Lower leg skin (tissue), 3 donors: Measurements from ENCODE around the gene TCP10L.

ENCODE experiments used
- POLR2A ChIP-seq, 2 donors: fragments of 450-650 bp; IDR thresholded peaks; one replicate each; pipeline ENCODE4 v1.6.1; 2016 to 2017; ENCODE audit warnings: antibody characterized with exemption in 2 of 2, mild to moderate bottlenecking in 1 of 2, moderate library complexity in 1 of 2
- TF ChIP-seq, protein P1 (sequence below), 3 donors: fragments of 450-650 bp; IDR thresholded peaks; one replicate each; pipeline ENCODE4 v1.5.1; 2016; ENCODE audit warnings: antibody characterized with exemption in 3 of 3, mild to moderate bottlenecking in 3 of 3, moderate library complexity in 2 of 3

DNA sequence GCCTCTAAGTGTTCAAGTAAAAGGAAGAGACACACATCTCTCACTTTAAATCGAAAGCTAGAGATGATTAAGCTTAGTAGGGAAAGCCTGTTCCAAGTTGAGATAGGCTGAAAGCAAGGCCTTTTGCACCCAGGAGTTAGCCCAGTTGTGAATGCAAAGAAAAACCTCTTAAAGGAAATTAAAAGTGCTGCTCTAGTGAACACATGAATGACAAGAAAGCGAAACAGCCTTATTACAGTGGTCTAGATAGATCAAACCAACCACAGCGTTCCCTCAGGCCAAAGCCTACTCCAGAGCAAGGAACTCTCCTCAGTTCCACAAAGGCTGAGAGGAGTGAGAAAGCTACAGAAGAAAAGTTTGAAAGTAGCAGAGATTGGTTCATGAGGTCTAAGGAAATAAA, 14.9 kb downstream of the TCP10L start:
- TF ChIP-seq, protein P1, sequence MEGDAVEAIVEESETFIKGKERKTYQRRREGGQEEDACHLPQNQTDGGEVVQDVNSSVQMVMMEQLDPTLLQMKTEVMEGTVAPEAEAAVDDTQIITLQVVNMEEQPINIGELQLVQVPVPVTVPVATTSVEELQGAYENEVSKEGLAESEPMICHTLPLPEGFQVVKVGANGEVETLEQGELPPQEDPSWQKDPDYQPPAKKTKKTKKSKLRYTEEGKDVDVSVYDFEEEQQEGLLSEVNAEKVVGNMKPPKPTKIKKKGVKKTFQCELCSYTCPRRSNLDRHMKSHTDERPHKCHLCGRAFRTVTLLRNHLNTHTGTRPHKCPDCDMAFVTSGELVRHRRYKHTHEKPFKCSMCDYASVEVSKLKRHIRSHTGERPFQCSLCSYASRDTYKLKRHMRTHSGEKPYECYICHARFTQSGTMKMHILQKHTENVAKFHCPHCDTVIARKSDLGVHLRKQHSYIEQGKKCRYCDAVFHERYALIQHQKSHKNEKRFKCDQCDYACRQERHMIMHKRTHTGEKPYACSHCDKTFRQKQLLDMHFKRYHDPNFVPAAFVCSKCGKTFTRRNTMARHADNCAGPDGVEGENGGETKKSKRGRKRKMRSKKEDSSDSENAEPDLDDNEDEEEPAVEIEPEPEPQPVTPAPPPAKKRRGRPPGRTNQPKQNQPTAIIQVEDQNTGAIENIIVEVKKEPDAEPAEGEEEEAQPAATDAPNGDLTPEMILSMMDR (IDR thresholded peaks at IDR 0.05) = no peak
- TF ChIP-seq POLR2A (IDR thresholded peaks at IDR 0.05) = no peak
